Measurements from ENCODE around the gene NAB1.

GRCh38 chr2:190697421-190697820 lies 48.5 kb downstream of the NAB1 start:
- TF ChIP-seq, protein P1, sequence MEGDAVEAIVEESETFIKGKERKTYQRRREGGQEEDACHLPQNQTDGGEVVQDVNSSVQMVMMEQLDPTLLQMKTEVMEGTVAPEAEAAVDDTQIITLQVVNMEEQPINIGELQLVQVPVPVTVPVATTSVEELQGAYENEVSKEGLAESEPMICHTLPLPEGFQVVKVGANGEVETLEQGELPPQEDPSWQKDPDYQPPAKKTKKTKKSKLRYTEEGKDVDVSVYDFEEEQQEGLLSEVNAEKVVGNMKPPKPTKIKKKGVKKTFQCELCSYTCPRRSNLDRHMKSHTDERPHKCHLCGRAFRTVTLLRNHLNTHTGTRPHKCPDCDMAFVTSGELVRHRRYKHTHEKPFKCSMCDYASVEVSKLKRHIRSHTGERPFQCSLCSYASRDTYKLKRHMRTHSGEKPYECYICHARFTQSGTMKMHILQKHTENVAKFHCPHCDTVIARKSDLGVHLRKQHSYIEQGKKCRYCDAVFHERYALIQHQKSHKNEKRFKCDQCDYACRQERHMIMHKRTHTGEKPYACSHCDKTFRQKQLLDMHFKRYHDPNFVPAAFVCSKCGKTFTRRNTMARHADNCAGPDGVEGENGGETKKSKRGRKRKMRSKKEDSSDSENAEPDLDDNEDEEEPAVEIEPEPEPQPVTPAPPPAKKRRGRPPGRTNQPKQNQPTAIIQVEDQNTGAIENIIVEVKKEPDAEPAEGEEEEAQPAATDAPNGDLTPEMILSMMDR (IDR thresholded peaks at IDR 0.05; ENCODE audit: low read length), result no peak
- TF ChIP-seq EZH2 (IDR thresholded peaks at IDR 0.05; ENCODE audit: borderline replicate concordance, low read length), result no peak

All from OCI-LY1 (cell line).